ENCODE data around the gene EMC7.
A peak's percentile ranks its signal among the peaks of the same experiment; 100 is the strongest.
"Not testable (repeated sequence)": the region's sequence is repeated elsewhere in the genome, so short reads cannot be mapped to it uniquely, and the experiment has no call there.

Gene EMC7

GRCh38 chr15:34054081-34054707 is 47.5 kb downstream of the EMC7 start:
- Histone ChIP-seq H3K27me3 (replicated peaks) (no peaks in the 10 kb centered on the region), H3K27ac (no peak overlapping the region), H3K4me3 (ENCODE audit: low read depth, low read length) (no peak overlapping the region), H3K36me3 (replicated peaks) (no peaks in the 10 kb centered on the region)
- in situ Hi-C loops (cut with HindIII; ENCODE audit: low pct_ligation_motif_present, low sequenced_read_pairs), result no loop called here
- no peak for TF ChIP-seq CTCF (IDR thresholded peaks at IDR 0.05; ENCODE audit: low read depth, low read length, missing control alignments)
- DNase-seq, result no peak

- H3K4me3 ChIP-seq (ENCODE audit: low read depth, low read length); H3K27ac ChIP-seq; H3K27me3 ChIP-seq (replicated peaks); H3K36me3 ChIP-seq (replicated peaks); DNase-seq; in situ Hi-C loops (cut with HindIII; ENCODE audit: low pct_ligation_motif_present, low sequenced_read_pairs): not testable (repeated sequence)
Observed at GRCh38 chr15:34050385-34050784, 51.3 kb downstream of the EMC7 start.

GRCh38 chr15:34049112-34049511 is 52.5 kb downstream of the EMC7 start:
- Histone ChIP-seq H3K36me3 (replicated peaks) (no peaks in the 10 kb centered on the region), H3K27ac (peak overlapping the region; percentile 96), H3K27me3 (replicated peaks) (no peaks in the 10 kb centered on the region), H3K4me3 (ENCODE audit: low read depth, low read length) (no peak overlapping the region)
- peak; percentile 91 for DNase-seq
- in situ Hi-C loops (cut with HindIII; ENCODE audit: low pct_ligation_motif_present, low sequenced_read_pairs), result no loop called here
- no peak for TF ChIP-seq CTCF (IDR thresholded peaks at IDR 0.05; ENCODE audit: low read depth, low read length, missing control alignments)

- peak overlapping the region; percentile 96 for H3K27ac ChIP-seq
- DNase-seq, result peak; percentile 63
- in situ Hi-C loops (cut with HindIII; ENCODE audit: low pct_ligation_motif_present, low sequenced_read_pairs), result no loop called here
- no peak overlapping the region for H3K4me3 ChIP-seq (ENCODE audit: low read depth, low read length)
- H3K27me3 ChIP-seq (replicated peaks), result no peaks in the 10 kb centered on the region
- TF ChIP-seq CTCF (IDR thresholded peaks at IDR 0.05; ENCODE audit: low read depth, low read length, missing control alignments), result no peak
- no peaks in the 10 kb centered on the region for H3K36me3 ChIP-seq (replicated peaks)
Observed at GRCh38 chr15:34047893-34048775, 53.5 kb downstream of the EMC7 start.

- Histone ChIP-seq H3K4me3 (ENCODE audit: low read depth, low read length) (no peak overlapping the region), H3K36me3 (replicated peaks) (no peaks in the 10 kb centered on the region), H3K27me3 (replicated peaks) (no peaks in the 10 kb centered on the region), H3K27ac (no peak overlapping the region)
- DNase-seq, result no peak
- TF ChIP-seq CTCF (IDR thresholded peaks at IDR 0.05; ENCODE audit: low read depth, low read length, missing control alignments), result no peak
- in situ Hi-C loops (cut with HindIII; ENCODE audit: low pct_ligation_motif_present, low sequenced_read_pairs), result no loop called here
Observed at GRCh38 chr15:34046471-34047145, 55.1 kb downstream of the EMC7 start.

- no peak overlapping the region for H3K27ac ChIP-seq
- no peak for DNase-seq
- H3K4me3 ChIP-seq (ENCODE audit: low read depth, low read length), result no peak overlapping the region
- H3K27me3 ChIP-seq (replicated peaks), result no peaks in the 10 kb centered on the region
- in situ Hi-C loops (cut with HindIII; ENCODE audit: low pct_ligation_motif_present, low sequenced_read_pairs), result no loop called here
- no peak for TF ChIP-seq CTCF (IDR thresholded peaks at IDR 0.05; ENCODE audit: low read depth, low read length, missing control alignments)
- H3K36me3 ChIP-seq (replicated peaks), result no peaks in the 10 kb centered on the region
Observed at GRCh38 chr15:34043813-34044212, 57.8 kb downstream of the EMC7 start.

All from brain microvascular endothelial cell (primary cell).